Body of pancreas (tissue), 4 donors: ENCODE data around the gene ING2. TPM values are rescaled to one million over a fixed set of nuclear protein-coding genes. Genes with fewer than 3 reads are reported as not detected.

Experiments
- ATAC-seq: fragments of 150-250 bp; one replicate; pipeline ENCODE4 v1.9.1; 2016
- DNase-seq, 4 donors: peaks; one replicate each; pipeline ENCODE4 v3.0.0-alpha.2; 2019
- H3K27ac ChIP-seq, 4 donors: fragments of 200-600 bp; sonication (generic); 1 replicate in 3 of 4; 2 replicates in 1 of 4; pipeline versions ENCODE4 v1.5.1 to v1.6.1; 2016 to 2019; ENCODE audit warnings: mild to moderate bottlenecking in 1 of 4, mixed read lengths in 1 of 4, moderate library complexity in 1 of 4
- H3K27me3 ChIP-seq, 2 donors: fragments of 200-600 bp; sonication (generic); one replicate each; pipeline ENCODE4 v1.6.0; 2016; ENCODE audit warnings: mild to moderate bottlenecking in 1 of 2
- H3K36me3 ChIP-seq, 2 donors: fragments of 200-600 bp; sonication (generic); replicated peaks in 1 of 2; 2 replicates each; pipeline ENCODE4 v1.5.1; 2016; ENCODE audit warnings: low read depth in 2 of 2; ENCODE audit not compliant: insufficient read depth in 1 of 2
- H3K4me1 ChIP-seq: fragments of 200-600 bp; sonication (generic); one replicate; pipeline ENCODE4 v1.6.0; 2016
- H3K4me3 ChIP-seq, 2 donors: fragments of 200-600 bp; sonication (generic); 1 replicate in 1 of 2; 2 replicates in 1 of 2; pipeline ENCODE4 v1.5.1; 2016 to 2019
- H3K9me3 ChIP-seq, 3 donors: fragments of 200-600 bp; sonication (generic); 1 replicate in 2 of 3; 2 replicates in 1 of 3; pipeline ENCODE4 v1.5.1; 2016
- POLR2A ChIP-seq, 3 donors: fragments of 450-650 bp; IDR thresholded peaks; one replicate each; pipeline ENCODE4 v1.6.1; 2016; ENCODE audit warnings: antibody characterized with exemption in 3 of 3, mild to moderate bottlenecking in 2 of 3
- WGBS, 2 donors: methylation state at CpG; one replicate each; pipeline ENCODE4 v1.1.5; 2017; 5-methylcytosine and 5-hydroxymethylcytosine counted together
- intact Hi-C: fragments of 100-400 bp; cut with DNase I; formaldehyde crosslinking; loops from one replicate; pipeline ENCODE4 v1.15.1; 2023
- total RNA-seq, 2 donors: library from RNA; depleted of rRNA; stranded (reverse); fragments of >200 nt; gene quantifications; one replicate each; pipeline ENCODE4 v1.1.0, GENCODE V29; 2016
- TF ChIP-seq, protein P1 (sequence below), 7 experiments: fragments of 450-650 bp in 4 of 7; fragments of 200-600 bp in 3 of 7; sonication (generic) in 3 of 7; IDR thresholded peaks; one replicate each; pipeline ENCODE4 v1.5.1; 2016 to 2019; ENCODE audit warnings: antibody characterized with exemption in 7 of 7

The ING2 gene
- total RNA-seq, 2 donors from 2014 or later = 3.6 to 14.5 TPM

DNA sequence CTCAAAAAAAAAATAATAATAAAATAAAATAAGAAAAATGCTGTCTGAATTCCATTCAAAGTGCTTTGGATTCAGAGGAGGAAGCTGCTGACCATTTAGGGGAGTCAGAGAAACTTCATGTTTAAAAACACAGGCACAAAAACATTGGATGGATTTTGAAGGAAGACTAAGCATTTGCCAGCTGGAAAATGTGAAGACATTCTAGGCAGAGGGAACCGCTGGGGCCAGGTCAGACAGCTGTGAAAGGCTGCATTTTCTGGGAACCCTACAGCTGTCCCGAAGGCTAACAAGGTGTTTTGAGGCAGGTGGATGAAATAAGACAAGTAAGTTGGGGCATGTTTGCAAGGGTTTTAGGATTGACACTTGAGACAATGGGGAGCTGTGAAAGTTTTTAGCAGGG is 38.6 kb downstream of the ING2 start:
- Histone ChIP-seq H3K4me3 (no peak overlapping the region), H3K36me3 (no peaks in the 10 kb centered on the region), H3K9me3 (peaks cover 0 to 8% (median 0%) of the 10 kb centered on the region in 3 donors), H3K4me1 (peaks cover 16% of the 10 kb centered on the region), H3K27me3 (no peaks in the 10 kb centered on the region), H3K27ac (no peak overlapping the region)
- intact Hi-C loops = no loop called here
- no peak for ATAC-seq
- peak in 1 of 4 donors; percentile 19 for DNase-seq
- TF ChIP-seq POLR2A (IDR thresholded peaks at IDR 0.05) = no peak
- TF ChIP-seq, protein P1, sequence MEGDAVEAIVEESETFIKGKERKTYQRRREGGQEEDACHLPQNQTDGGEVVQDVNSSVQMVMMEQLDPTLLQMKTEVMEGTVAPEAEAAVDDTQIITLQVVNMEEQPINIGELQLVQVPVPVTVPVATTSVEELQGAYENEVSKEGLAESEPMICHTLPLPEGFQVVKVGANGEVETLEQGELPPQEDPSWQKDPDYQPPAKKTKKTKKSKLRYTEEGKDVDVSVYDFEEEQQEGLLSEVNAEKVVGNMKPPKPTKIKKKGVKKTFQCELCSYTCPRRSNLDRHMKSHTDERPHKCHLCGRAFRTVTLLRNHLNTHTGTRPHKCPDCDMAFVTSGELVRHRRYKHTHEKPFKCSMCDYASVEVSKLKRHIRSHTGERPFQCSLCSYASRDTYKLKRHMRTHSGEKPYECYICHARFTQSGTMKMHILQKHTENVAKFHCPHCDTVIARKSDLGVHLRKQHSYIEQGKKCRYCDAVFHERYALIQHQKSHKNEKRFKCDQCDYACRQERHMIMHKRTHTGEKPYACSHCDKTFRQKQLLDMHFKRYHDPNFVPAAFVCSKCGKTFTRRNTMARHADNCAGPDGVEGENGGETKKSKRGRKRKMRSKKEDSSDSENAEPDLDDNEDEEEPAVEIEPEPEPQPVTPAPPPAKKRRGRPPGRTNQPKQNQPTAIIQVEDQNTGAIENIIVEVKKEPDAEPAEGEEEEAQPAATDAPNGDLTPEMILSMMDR (IDR thresholded peaks at IDR 0.05) = no peak
- 30 to 36% methylated on average over 2 of the region's 2 CpGs for WGBS, 2 donors

DNA sequence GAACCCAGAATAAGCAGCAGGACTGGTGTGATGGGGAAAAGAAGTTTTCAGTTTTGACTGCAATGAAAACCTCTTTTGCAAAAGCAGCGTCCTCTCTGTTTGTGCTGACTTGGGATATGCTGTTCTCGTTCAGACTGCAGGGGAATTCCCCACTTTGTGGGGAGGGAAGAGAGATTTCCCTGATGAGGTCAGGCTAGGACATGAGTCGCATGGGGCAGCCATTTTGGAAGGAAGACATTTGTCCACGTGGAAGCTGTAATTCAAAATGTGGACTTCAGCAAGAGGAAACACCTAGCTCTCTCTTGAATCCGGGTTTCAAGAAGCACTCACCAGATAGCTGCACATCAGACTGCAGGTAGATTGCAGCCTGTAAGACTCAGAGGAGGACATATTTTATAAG is 39.3 kb downstream of the ING2 start:
- no peak overlapping the region for H3K27ac ChIP-seq
- WGBS, 2 donors = 86 to 91% methylated on average over 5 of the region's 5 CpGs
- intact Hi-C loops = no loop called here
- H3K36me3 ChIP-seq = no peaks in the 10 kb centered on the region
- no peak for ATAC-seq
- no peak overlapping the region for H3K4me3 ChIP-seq
- no peak for DNase-seq
- TF ChIP-seq, protein P1 (IDR thresholded peaks at IDR 0.05) = no peak
- no peaks in the 10 kb centered on the region for H3K27me3 ChIP-seq
- H3K4me1 ChIP-seq = peaks cover 16% of the 10 kb centered on the region
- H3K9me3 ChIP-seq = peaks cover 0 to 8% (median 0%) of the 10 kb centered on the region in 3 donors

DNA sequence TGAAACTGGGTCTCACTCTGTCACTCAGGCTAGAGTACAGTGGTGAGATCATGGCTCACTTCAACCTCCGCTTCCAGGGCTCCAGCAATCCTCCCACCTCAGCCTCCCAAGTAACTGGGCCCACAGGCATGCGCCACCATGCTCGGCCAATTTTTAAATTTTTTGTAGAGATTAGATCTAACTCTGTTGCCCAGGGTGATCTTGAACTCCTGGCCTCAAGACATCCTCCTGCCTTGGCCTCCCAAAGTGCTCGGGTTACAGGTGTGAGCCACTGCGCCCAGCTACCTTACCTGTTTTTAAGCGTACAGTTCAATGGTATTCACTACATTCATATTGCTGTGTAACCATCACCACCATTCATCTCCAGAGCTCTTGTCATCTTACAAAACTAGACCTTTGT is 41.5 kb downstream of the ING2 start:
- no peaks in the 10 kb centered on the region for H3K36me3 ChIP-seq
- TF ChIP-seq, protein P1 (IDR thresholded peaks at IDR 0.05) = no peak
- TF ChIP-seq POLR2A (IDR thresholded peaks at IDR 0.05) = no peak
- peaks cover 5% of the 10 kb centered on the region for H3K4me1 ChIP-seq
- no peak overlapping the region for H3K4me3 ChIP-seq
- intact Hi-C loops = no loop called here
- WGBS, 2 donors = 91 to 100% methylated on average over 6 of the region's 6 CpGs
- ATAC-seq (no peak), DNase-seq (no peak)
- no peak overlapping the region for H3K27ac ChIP-seq
- H3K9me3 ChIP-seq = peaks cover 0 to 8% (median 0%) of the 10 kb centered on the region in 3 donors
- H3K27me3 ChIP-seq = no peaks in the 10 kb centered on the region

DNA sequence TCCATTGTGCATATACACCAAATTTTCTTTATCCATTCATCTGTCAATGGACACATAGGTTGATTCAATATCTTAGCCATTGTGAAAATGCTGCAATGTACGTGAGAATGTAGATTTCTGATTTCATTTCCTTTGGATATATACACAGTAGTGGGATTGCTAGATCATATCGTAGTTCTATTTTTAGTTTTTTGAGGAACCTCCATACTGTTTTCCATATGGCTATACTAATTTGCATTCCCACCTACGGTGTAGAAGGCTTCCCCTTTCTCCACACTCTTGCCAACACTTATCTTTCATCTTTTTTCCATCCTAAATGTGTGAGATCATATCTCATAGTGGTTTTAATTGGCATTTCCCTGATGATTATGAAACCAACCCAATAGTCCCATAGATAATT is 43.4 kb downstream of the ING2 start:
- intact Hi-C loops = no loop called here
- H3K27me3 ChIP-seq = no peaks in the 10 kb centered on the region
- H3K4me1 ChIP-seq = no peaks in the 10 kb centered on the region
- no peak overlapping the region for H3K4me3 ChIP-seq
- H3K36me3 ChIP-seq = no peaks in the 10 kb centered on the region
- ATAC-seq (no peak), DNase-seq (no peak)
- peaks cover 0 to 8% (median 0%) of the 10 kb centered on the region in 3 donors for H3K9me3 ChIP-seq
- TF ChIP-seq, protein P1 (IDR thresholded peaks at IDR 0.05) = no peak
- no peak for TF ChIP-seq POLR2A (IDR thresholded peaks at IDR 0.05)
- WGBS, 2 donors = 79 to 88% methylated on average over 3 of the region's 3 CpGs
- H3K27ac ChIP-seq = no peak overlapping the region

DNA sequence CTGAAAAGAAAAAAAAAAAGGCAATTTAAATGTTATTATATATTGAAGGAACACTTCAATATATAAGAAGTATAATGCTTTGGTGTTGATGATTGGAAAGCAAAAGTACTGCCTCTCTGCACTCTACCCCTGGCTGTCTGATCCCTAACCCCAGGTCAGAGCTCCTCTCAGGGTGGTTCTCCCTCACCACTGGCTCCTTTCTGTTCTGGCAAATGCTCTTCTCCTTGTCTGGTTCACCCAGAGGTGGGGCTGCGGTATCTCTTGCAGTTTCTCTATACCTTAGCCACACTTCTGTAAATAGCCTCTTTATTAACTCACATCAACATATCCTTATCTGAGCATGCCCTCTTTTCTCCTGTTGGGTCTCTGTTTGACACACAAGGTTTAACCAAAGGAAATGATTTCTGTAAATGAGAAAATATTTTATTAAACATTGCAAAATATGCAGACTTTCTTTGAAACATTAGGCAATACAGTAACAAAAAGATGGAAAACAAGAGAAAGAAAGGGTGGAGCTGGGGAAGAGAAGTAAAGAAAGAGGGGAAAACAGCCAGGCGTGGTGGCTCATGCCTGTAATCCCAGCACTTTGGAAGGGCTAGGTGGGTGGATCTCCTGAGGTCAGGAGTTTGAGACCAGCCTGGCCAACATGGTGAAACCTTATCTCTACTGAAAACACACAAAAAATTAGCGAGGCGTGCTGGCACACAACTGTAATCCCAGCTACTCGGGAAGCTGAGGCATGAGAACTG is 45.7 kb downstream of the ING2 start:
- no peak overlapping the region for H3K27ac ChIP-seq
- WGBS, 2 donors = 60 to 74% methylated on average over 5 of the region's 5 CpGs

More for the DNA sequence above, 45.7 kb downstream of the ING2 start:
- Histone ChIP-seq H3K36me3 (no peaks in the 10 kb centered on the region), H3K4me1 (no peaks in the 10 kb centered on the region), H3K9me3 (no peaks in the 10 kb centered on the region), H3K4me3 (no peak overlapping the region), H3K27me3 (no peaks in the 10 kb centered on the region)
- intact Hi-C loops = no loop called here
- DNase-seq = no peak
- TF ChIP-seq, protein P1 (IDR thresholded peaks at IDR 0.05) = no peak
- no peak for TF ChIP-seq POLR2A (IDR thresholded peaks at IDR 0.05)
- ATAC-seq = no peak
